ENCODE results near the gene VAPA.

DNA sequence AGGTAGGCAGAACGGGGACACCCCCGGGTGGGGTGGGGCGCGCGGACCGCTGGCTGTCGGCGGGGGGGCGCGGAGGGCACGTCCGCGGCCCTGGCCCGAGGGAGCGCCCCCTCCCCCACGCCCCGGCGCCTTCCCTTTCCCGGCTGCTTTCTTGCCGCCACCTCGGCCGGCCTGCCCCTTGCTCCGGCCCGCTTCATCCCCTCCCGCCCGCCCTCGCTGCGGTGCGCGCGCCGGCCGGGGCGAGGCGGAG is 443 bp downstream of the VAPA start:
- TF ChIP-seq CTCF (conservative IDR thresholded peaks at IDR 0.05; ENCODE audit: low read length) = no peak
- TF ChIP-seq EZH2phosphoT487 (IDR thresholded peaks at IDR 0.05; ENCODE audit: borderline replicate concordance) = no peak

All from Loucy (cell line).